Psoas muscle (tissue), 8 donors: ENCODE data around the gene MKRN2OS. TPM values are rescaled to one million over a fixed set of nuclear protein-coding genes. Genes with fewer than 3 reads are reported as not detected.
A peak's percentile ranks its signal among the peaks of the same experiment; 100 is the strongest.

Experiments used
- ATAC-seq, 4 donors: fragments of 200-7000 bp; cut with Tn5 transposase; one replicate each; pipeline ENCODE4 v1.9.1; 2020; ENCODE audit warnings: moderate library complexity in 3 of 4, mild to moderate bottlenecking in 2 of 4
- DNase-seq, 2 donors: peaks; one replicate each; pipeline ENCODE4 v3.0.0-alpha.2; 2020
- H3K27ac ChIP-seq: fragments of 200-600 bp; one replicate; pipeline ENCODE4 v1.8.0; 2022
- H3K27me3 ChIP-seq, 3 donors: fragments of 200-600 bp in 1 of 3; one replicate each; pipeline versions ENCODE4 v1.6.1 to v1.8.0; 2013 to 2022; ENCODE audit warnings: low read length in 2 of 3, mild to moderate bottlenecking in 2 of 3, moderate library complexity in 1 of 3; ENCODE audit not compliant: insufficient read depth in 3 of 3
- H3K36me3 ChIP-seq, 2 donors: fragments of 200-600 bp in 1 of 2; one replicate each; pipeline versions ENCODE4 v1.6.1 to v1.8.0; 2013 to 2022; ENCODE audit warnings: low read depth in 1 of 2, mild to moderate bottlenecking in 1 of 2, moderate library complexity in 1 of 2; ENCODE audit not compliant: insufficient read depth in 1 of 2
- H3K4me1 ChIP-seq: fragments of 200-600 bp; one replicate; pipeline ENCODE4 v1.8.0; 2022
- H3K4me3 ChIP-seq: fragments of 200-600 bp; one replicate; pipeline ENCODE4 v1.8.0; 2022; ENCODE audit warnings: mild to moderate bottlenecking
- H3K9me3 ChIP-seq: fragments of 200-600 bp; one replicate; pipeline ENCODE4 v1.8.0; 2022
- CTCF ChIP-seq: fragments of 200-600 bp; IDR thresholded peaks from one replicate; pipeline ENCODE4 v1.8.0; 2022; ENCODE audit warnings: antibody characterized with exemption
- WGBS, 3 donors: extraction: QIAGEN DNeasy Blood & Tissue Kit; methylation state at CpG; one replicate each; pipeline versions ENCODE4 v1.1.6 to v1.1.7; 2013; 5-methylcytosine and 5-hydroxymethylcytosine counted together
- intact Hi-C, 2 donors: fragments of 100-400 bp; cut with DNase I; formaldehyde crosslinking; loops; one replicate each; pipeline versions ENCODE4 v1.11.0 to v1.14.2; 2022
- polyA plus RNA-seq, 3 donors: library from polyadenylated mRNA; stranded (reverse); fragments of 200-250 nt; gene quantifications; one replicate each; pipeline ENCODE4 v1.2.3, GENCODE V29; 2013
- total RNA-seq, 4 donors: library from RNA; stranded (reverse); fragmentation: NEBNext Ultra II Directional in 2 of 4; extraction: Animal tissue kit (Norgen Biotek cat#: 25700) in 2 of 4; gene quantifications; one replicate each; pipeline versions ENCODE4 v1.2.1 to v1.2.4, GENCODE V29; 2021 to 2023
- donor health status: healthy with polysubstance abuse.
- donor health status: DM: no; HTN: no; CAD: no; lungs with moderate emphysema.
- donor health status: Bipolar disorder and iron deficiency.
- donor health status: healthy.
- donor health status: DM: yes; HTN: yes; CAD: no.
- donor health status: DM: no; HTN: no; CAD: no.
- donor health status: DM: no; HTN: no; CAD: no.
- donor health status: DM: yes; HTN: yes; CAD: no.

Gene MKRN2OS
- total and polyA plus RNA-seq, 7 donors: 0.16 to 1.5 (median 0.48) TPM; not detected in 2

GRCh38 chr3:12585181-12585580 is 39.9 kb upstream of the MKRN2OS start:
- peaks cover 3 to 98% of the 10 kb centered on the region in 2 donors for H3K36me3 ChIP-seq
- ATAC-seq (no peak), DNase-seq (no peak)
- 83 to 88% (median 84%) methylated on average over 3 of the region's 3 CpGs for WGBS, 3 donors
- H3K4me3 ChIP-seq: no peak overlapping the region
- intact Hi-C loops: no loop called here
- H3K4me1 ChIP-seq: peaks cover 24% of the 10 kb centered on the region
- no peaks in the 10 kb centered on the region for H3K27me3 ChIP-seq
- TF ChIP-seq CTCF: no peak
- H3K9me3 ChIP-seq: no peaks in the 10 kb centered on the region
- H3K27ac ChIP-seq: peak overlapping the region; percentile 64

- Histone ChIP-seq H3K36me3 (peaks cover 3 to 97% of the 10 kb centered on the region in 2 donors), H3K4me3 (no peak overlapping the region), H3K27me3 (no peaks in the 10 kb centered on the region), H3K9me3 (no peaks in the 10 kb centered on the region), H3K27ac (no peak overlapping the region), H3K4me1 (peaks cover 19% of the 10 kb centered on the region)
- TF ChIP-seq CTCF: no peak
- ATAC-seq: peak in 1 of 4 donors; percentile 4
- WGBS, 3 donors: 81 to 90% (median 83%) methylated on average over 2 of the region's 2 CpGs
- DNase-seq: no peak
- intact Hi-C loops: no loop called here
Observed at GRCh38 chr3:12584083-12584482, 38.8 kb upstream of the MKRN2OS start.

DNA sequence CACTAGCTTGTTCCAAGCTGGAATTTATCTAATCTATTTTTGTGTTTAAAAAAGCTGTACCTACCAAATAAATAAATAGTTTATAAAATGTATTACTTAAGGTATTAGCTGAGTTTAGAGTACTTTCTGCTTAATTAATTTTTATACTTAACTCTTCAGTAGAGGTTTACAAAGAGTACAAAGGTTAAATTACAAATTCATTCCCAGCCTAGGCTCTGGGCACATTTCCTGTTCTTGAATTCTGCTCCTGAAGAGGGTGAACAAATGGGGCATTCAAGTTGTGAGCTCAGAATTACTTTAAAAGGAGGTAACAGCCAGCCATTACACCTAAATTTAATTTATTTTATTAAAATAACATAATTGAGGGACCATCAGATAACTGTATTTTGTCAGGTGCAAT is 38.0 kb upstream of the MKRN2OS start:
- intact Hi-C loops: no loop called here
- Histone ChIP-seq H3K4me3 (no peak overlapping the region), H3K27ac (peak overlapping the region; percentile 6), H3K9me3 (no peaks in the 10 kb centered on the region), H3K36me3 (peaks cover 3 to 97% of the 10 kb centered on the region in 2 donors), H3K27me3 (no peaks in the 10 kb centered on the region), H3K4me1 (peaks cover 13% of the 10 kb centered on the region)
- DNase-seq (no peak), ATAC-seq (no peak)
- TF ChIP-seq CTCF: no peak

- peaks cover 13% of the 10 kb centered on the region for H3K4me1 ChIP-seq
- H3K9me3 ChIP-seq: no peaks in the 10 kb centered on the region
- no peak for ATAC-seq
- no peak for DNase-seq
- H3K4me3 ChIP-seq: no peak overlapping the region
- 70 to 88% (median 76%) methylated on average over 4 of the region's 4 CpGs for WGBS, 3 donors
- intact Hi-C loops: no loop called here
- peak overlapping the region; percentile 6 for H3K27ac ChIP-seq
- no peaks in the 10 kb centered on the region for H3K27me3 ChIP-seq
- H3K36me3 ChIP-seq: peaks cover 3 to 97% of the 10 kb centered on the region in 2 donors
- TF ChIP-seq CTCF: no peak
Observed at GRCh38 chr3:12582730-12583129, 37.4 kb upstream of the MKRN2OS start.

DNA sequence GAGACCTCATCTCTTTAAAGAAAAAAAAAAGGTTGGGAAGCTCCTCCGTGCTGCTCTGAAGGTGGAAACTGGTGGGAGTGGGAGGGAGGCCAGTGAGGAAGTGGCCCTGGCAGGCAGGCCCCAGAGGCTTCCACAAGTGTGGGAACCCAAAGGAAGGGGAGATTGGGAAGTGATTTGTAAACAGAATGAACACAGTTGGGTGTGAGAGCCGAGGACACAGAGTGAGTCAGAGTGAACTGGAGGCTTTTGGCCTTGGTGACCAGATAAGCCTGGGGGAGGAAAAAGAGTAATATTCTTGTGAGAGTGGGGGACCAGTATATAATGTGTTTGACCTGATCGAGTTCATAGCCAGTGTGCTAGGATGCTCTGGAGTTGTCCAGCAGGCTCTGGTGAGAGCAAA is 34.6 kb upstream of the MKRN2OS start:
- ATAC-seq: peak in 1 of 4 donors; percentile 6
- WGBS, 3 donors: 61 to 64% (median 63%) methylated on average over 3 of the region's 3 CpGs
- H3K4me1 ChIP-seq: no peaks in the 10 kb centered on the region
- TF ChIP-seq CTCF: no peak
- H3K27ac ChIP-seq: no peak overlapping the region
- intact Hi-C loops: no loop called here
- peaks cover 11 to 99% of the 10 kb centered on the region in 2 donors for H3K36me3 ChIP-seq
- no peaks in the 10 kb centered on the region for H3K9me3 ChIP-seq
- no peak for DNase-seq
- no peaks in the 10 kb centered on the region for H3K27me3 ChIP-seq
- H3K4me3 ChIP-seq: no peak overlapping the region
